ENCODE results near the gene NAGA. TPM values are rescaled to one million over a fixed set of nuclear protein-coding genes. Genes with fewer than 3 reads are reported as not detected.

NAGA gene
- total RNA-seq, 1 experiment from 2014 or later = 27.2 TPM

- ATAC-seq = no peak
- peak overlapping the region; percentile 80 for H3K4me3 ChIP-seq (ENCODE audit: low read length)
- ChIA-PET CTCF (interaction anchor here (0.9 kb wide), 1 partner anchor 22 kb away, joined by 7 read pairs; no protein-coding TSS in a partner anchor), POLR2A (ENCODE audit: unreplicated experiment) (no interaction called here)
- H3K4me1 ChIP-seq (ENCODE audit: insufficient read depth, low read length) = peaks cover 9% of the 10 kb centered on the region; the same call in 1 of the 2 replicates
- H3F3A ChIP-seq (ENCODE audit: low read length, unreplicated experiment) = no peaks in the 10 kb centered on the region
- H2AFZ ChIP-seq (ENCODE audit: low read length) = peak overlapping the region; percentile 91
- H4K20me1 ChIP-seq (ENCODE audit: low read length) = peaks cover 7% of the 10 kb centered on the region; the same call in 1 of the 2 replicates
- no peaks in the 10 kb centered on the region for H3K9me2 ChIP-seq (replicated peaks; ENCODE audit: low read length)
- H3K4me2 ChIP-seq (ENCODE audit: low read length) = peak overlapping the region; percentile 97
- intact Hi-C loops (cut with micrococcal nuclease) = loop anchor here (2.0 kb wide), 2 partner anchors 125 to 353 kb away; no protein-coding TSS in a partner anchor
- BruUV-seq (replicated peaks) = no TSS peak
- no peak for TF ChIP-seq CTCF (conservative IDR thresholded peaks at IDR 0.05; ENCODE audit: low read depth, low read length)
- TF ChIP-seq EZH2 (IDR thresholded peaks at IDR 0.05; ENCODE audit: low read length, unreplicated experiment) = no peak
- TF ChIP-seq EZH2phosphoT487 (IDR thresholded peaks at IDR 0.05; ENCODE audit: borderline replicate concordance, low read length) = no peak
- H3K36me3 ChIP-seq (ENCODE audit: low read depth, low read length) = peaks cover 4% of the 10 kb centered on the region; the same call in 1 of the 2 replicates
- no peaks in the 10 kb centered on the region for H3K9me3 ChIP-seq (ENCODE audit: low read length)
- H3K79me2 ChIP-seq (ENCODE audit: low read length) = peaks cover 32% of the 10 kb centered on the region
- peak overlapping the region; percentile 78 for H3K9ac ChIP-seq (ENCODE audit: low read length)
- H3K27me3 ChIP-seq (ENCODE audit: low read length) = no peaks in the 10 kb centered on the region
- H3K27ac ChIP-seq (ENCODE audit: low read length) = peak overlapping the region; percentile 47
- DNase-seq = no peak
Observed at GRCh38 chr22:42091455-42091782, 20.8 kb upstream of the NAGA start.

- DNase-seq (peak; percentile 98), ATAC-seq (peak; percentile 94)
- CTCF ChIA-PET = interaction anchor here (0.9 kb wide), 1 partner anchor 22 kb away, joined by 7 read pairs; no protein-coding TSS in a partner anchor
- Histone ChIP-seq H3K36me3 (ENCODE audit: low read depth, low read length) (peaks cover 10% of the 10 kb centered on the region; the same call in 1 of the 2 replicates), H4K20me1 (ENCODE audit: low read length) (peaks cover 7% of the 10 kb centered on the region; the same call in 1 of the 2 replicates), H2AFZ (ENCODE audit: low read length) (peak within 1 kb of the TSS; percentile 91), H3K9me2 (replicated peaks; ENCODE audit: low read length) (no peaks in the 10 kb centered on the region), H3K27ac (ENCODE audit: low read length) (peak within 1 kb of the TSS; percentile 86), H3K4me3 (ENCODE audit: low read length) (peak within 1 kb of the TSS; percentile 80), H3K9me3 (ENCODE audit: low read length) (no peaks in the 10 kb centered on the region), H3K4me1 (ENCODE audit: insufficient read depth, low read length) (peaks cover 9% of the 10 kb centered on the region; the same call in 1 of the 2 replicates), H3F3A (ENCODE audit: low read length, unreplicated experiment) (no peaks in the 10 kb centered on the region), H3K79me2 (ENCODE audit: low read length) (peaks cover 33% of the 10 kb centered on the region), H3K4me2 (ENCODE audit: low read length) (peak within 1 kb of the TSS; percentile 97), H3K27me3 (ENCODE audit: low read length) (no peaks in the 10 kb centered on the region), H3K9ac (ENCODE audit: low read length) (peak within 1 kb of the TSS; percentile 97)
- POLR2A ChIA-PET (ENCODE audit: unreplicated experiment) = interaction anchor here (0.6 kb wide), 1 partner anchor 501 kb away, joined by 3 read pairs; no protein-coding TSS in a partner anchor
- BruUV-seq (replicated peaks) = TSS peak; percentile 49
- TF ChIP-seq CTCF (conservative IDR thresholded peaks at IDR 0.05; ENCODE audit: low read depth, low read length) (peak; percentile 79), EZH2phosphoT487 (IDR thresholded peaks at IDR 0.05; ENCODE audit: borderline replicate concordance, low read length) (no peak), EZH2 (IDR thresholded peaks at IDR 0.05; ENCODE audit: low read length, unreplicated experiment) (no peak)
- intact Hi-C loops (cut with micrococcal nuclease) = loop anchor here (1.0 to 2.0 kb wide), 3 partner anchors 11 to 354 kb away; no protein-coding TSS in a partner anchor
Observed at GRCh38 chr22:42090596-42091454, 20.2 kb upstream of the NAGA start, which contains the start of gene NDUFA6. TSS of gene NDUFA6 (minus strand) at chr22:42090772. CDS start at chr22:42090744, 28 bp downstream.
